Uterus (tissue), 4 donors: Measurements from ENCODE around the gene TFAP2B. TPM values are rescaled to one million over a fixed set of nuclear protein-coding genes. Genes with fewer than 3 reads are reported as not detected.

Experiments used
- DNase-seq, 2 donors: peaks; one replicate each; pipeline ENCODE4 v3.0.0-alpha.2; 2019 to 2020
- H3K27ac ChIP-seq, 2 donors: fragments of 200-600 bp; sonication (generic); 1 replicate in 1 of 2; 2 replicates in 1 of 2; pipeline ENCODE4 v1.5.1; 2016 to 2018
- H3K27me3 ChIP-seq, 2 donors: fragments of 200-600 bp; sonication (generic); one replicate each; pipeline ENCODE4 v1.5.1; 2018 to 2019; ENCODE audit warnings: control low read depth in 1 of 2
- H3K36me3 ChIP-seq, 2 donors: fragments of 200-600 bp; sonication (generic); one replicate each; pipeline ENCODE4 v1.5.1; 2019; ENCODE audit warnings: control low read depth in 1 of 2
- H3K4me1 ChIP-seq, 2 donors: fragments of 200-600 bp; sonication (generic); one replicate each; pipeline ENCODE4 v1.5.1; 2018 to 2019; ENCODE audit warnings: control low read depth in 1 of 2
- H3K4me3 ChIP-seq, 2 donors: fragments of 200-600 bp; sonication (generic); 1 replicate in 1 of 2; 2 replicates in 1 of 2; pipeline ENCODE4 v1.5.1; 2018 to 2019; ENCODE audit warnings: mild to moderate bottlenecking in 1 of 2
- H3K9me3 ChIP-seq, 2 donors: fragments of 200-600 bp; sonication (generic); one replicate each; pipeline ENCODE4 v1.5.1; 2019; ENCODE audit warnings: control low read depth in 1 of 2
- POLR2A ChIP-seq, 2 donors: fragments of 450-650 bp; IDR thresholded peaks; one replicate each; pipeline ENCODE4 v1.6.1; 2016; ENCODE audit warnings: antibody characterized with exemption in 2 of 2, mild to moderate bottlenecking in 1 of 2, moderate library complexity in 1 of 2
- intact Hi-C: fragments of 100-400 bp; cut with DNase I; formaldehyde crosslinking; loops from one replicate; pipeline ENCODE4 v1.15.1; 2023; ENCODE audit warnings: low total_unique reads
- total RNA-seq, 4 donors: library from RNA; depleted of rRNA in 3 of 4; stranded (reverse); fragments of >200 nt in 3 of 4; gene quantifications; one replicate each; pipeline versions ENCODE4 v1.1.0 to v1.2.4, GENCODE V29; 2014 to 2023
- TF ChIP-seq, protein P1 (sequence below), 4 experiments: fragments of 200-600 bp in 2 of 4; fragments of 450-650 bp in 2 of 4; sonication (generic) in 2 of 4; IDR thresholded peaks; one replicate each; pipeline ENCODE4 v1.5.1; 2016 to 2019; ENCODE audit warnings: antibody characterized with exemption in 4 of 4, mild to moderate bottlenecking in 2 of 4, moderate library complexity in 1 of 4
- donor health status: DM: yes; HTN: yes; CAD: no.

Gene TFAP2B
- total RNA-seq, 4 donors from 2014 or later: 0.41 TPM; not detected in 3

DNA sequence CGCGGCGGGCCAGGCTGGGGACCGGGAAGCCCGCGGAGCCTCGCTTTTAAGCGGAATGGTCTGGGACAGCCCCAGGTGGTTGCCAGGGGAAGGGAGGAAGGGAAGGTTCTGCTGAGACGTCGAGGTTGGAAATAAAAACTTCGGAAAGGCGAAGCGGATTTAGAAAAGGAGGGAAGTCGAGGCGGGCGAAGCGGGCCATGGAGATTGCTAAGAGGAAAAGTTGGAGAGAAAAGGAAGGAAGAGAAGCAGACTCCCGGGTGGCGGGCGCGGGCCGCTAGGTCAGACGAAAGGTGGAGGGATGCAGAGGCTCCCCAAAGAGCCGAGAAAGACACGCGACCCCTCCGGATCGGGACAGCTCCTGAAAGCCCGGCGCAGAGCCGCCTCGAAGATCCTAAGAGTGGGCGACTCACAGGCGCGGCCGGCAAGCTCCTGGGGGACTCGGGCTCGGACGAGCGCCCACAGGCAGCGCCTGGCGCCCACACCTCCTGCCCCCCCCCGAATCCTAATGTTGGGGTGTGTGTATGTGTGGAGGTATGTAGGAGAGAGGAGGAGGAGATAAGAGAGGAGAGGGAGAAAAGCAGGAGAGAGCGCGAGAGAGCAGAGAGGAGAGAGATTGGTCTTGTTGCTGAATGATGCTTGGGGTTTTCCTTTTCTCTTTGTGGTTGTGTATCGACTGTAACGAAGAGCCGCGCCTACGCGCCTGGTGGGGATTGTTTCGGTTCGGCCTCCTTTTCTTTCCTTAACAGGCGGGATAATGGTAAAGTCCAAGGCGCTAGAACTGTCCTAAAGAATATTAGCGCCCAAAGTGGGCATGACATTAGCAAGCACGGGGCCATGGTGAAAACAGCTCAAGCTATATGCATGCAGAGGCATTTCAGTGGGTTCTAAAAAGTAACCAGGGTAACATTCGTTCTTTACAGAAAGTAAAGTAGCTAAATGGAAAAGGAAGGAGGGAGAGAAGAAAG, 1.5 kb downstream of the TFAP2B start:
- intact Hi-C loops: no loop called here
- peaks cover 0 to 80% of the 10 kb centered on the region in 2 donors for H3K27me3 ChIP-seq
- no peak overlapping the region for H3K4me3 ChIP-seq
- no peak overlapping the region for H3K27ac ChIP-seq
- no peaks in the 10 kb centered on the region for H3K36me3 ChIP-seq
- H3K4me1 ChIP-seq: peaks cover 0 to 7% of the 10 kb centered on the region in 2 donors
- no peak for DNase-seq
- H3K9me3 ChIP-seq: no peaks in the 10 kb centered on the region
- TF ChIP-seq POLR2A (IDR thresholded peaks at IDR 0.05): no peak
- TF ChIP-seq, protein P1, sequence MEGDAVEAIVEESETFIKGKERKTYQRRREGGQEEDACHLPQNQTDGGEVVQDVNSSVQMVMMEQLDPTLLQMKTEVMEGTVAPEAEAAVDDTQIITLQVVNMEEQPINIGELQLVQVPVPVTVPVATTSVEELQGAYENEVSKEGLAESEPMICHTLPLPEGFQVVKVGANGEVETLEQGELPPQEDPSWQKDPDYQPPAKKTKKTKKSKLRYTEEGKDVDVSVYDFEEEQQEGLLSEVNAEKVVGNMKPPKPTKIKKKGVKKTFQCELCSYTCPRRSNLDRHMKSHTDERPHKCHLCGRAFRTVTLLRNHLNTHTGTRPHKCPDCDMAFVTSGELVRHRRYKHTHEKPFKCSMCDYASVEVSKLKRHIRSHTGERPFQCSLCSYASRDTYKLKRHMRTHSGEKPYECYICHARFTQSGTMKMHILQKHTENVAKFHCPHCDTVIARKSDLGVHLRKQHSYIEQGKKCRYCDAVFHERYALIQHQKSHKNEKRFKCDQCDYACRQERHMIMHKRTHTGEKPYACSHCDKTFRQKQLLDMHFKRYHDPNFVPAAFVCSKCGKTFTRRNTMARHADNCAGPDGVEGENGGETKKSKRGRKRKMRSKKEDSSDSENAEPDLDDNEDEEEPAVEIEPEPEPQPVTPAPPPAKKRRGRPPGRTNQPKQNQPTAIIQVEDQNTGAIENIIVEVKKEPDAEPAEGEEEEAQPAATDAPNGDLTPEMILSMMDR (IDR thresholded peaks at IDR 0.05): no peak

DNA sequence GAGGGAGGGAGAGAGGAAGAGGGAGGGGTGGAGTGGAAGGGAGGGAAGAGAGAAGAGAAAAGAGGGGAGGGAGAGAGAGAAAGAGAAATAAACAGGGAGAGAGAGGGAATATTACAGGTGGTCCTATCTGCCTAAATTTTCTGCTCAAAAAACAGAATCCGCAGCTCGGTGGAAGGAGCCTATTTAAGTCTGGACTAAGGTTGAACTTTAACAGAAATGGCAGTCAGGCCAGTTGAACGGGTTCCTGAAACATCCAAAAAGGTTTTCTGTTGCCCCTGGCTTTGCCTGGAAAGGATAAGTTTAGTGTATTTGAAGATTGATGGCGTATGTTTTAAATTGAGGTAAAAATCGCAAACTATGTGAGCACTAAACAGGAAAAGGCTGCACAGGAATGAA, 2.2 kb downstream of the TFAP2B start:
- H3K4me1 ChIP-seq: peaks cover 0 to 7% of the 10 kb centered on the region in 2 donors
- H3K9me3 ChIP-seq: no peaks in the 10 kb centered on the region
- H3K27ac ChIP-seq: no peak overlapping the region
- no peaks in the 10 kb centered on the region for H3K36me3 ChIP-seq
- H3K27me3 ChIP-seq: peaks cover 4 to 87% of the 10 kb centered on the region in 2 donors
- DNase-seq: no peak
- H3K4me3 ChIP-seq: no peak overlapping the region
- intact Hi-C loops: no loop called here
- TF ChIP-seq POLR2A (IDR thresholded peaks at IDR 0.05): no peak
- TF ChIP-seq, protein P1 (IDR thresholded peaks at IDR 0.05): no peak

DNA sequence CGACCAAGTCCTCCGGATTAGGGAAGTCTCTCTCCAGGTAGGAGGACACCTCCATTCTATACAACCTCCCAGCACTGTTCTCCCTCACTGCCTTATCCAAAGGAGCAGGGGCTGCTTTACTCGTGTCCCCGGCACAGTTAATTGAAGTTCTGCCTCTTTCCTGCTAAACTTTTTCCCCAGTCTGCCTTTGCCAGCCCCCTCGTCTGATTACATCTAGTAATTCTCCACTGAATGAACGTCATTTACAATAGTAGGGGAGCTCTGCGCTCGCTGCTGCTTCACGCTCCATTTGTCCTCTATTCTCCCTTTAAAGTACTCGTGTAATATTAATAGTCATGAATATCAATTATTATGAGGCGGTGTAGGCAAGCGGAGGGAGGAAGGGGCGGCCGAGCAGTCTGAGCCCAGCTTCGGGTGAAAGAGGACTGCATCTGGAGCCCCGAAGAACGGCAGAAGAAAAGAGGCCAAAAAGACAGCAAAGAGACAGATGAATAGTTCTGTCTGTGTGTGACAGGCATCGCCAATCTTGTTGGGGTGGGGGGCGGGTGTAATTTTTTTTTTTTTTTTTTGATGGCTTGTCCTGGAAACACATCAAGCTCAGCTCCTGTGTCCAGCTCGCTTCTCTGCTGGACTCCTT, 2.9 kb downstream of the TFAP2B start:
- TF ChIP-seq, protein P1 (IDR thresholded peaks at IDR 0.05): no peak
- Histone ChIP-seq H3K27ac (no peak overlapping the region), H3K9me3 (no peaks in the 10 kb centered on the region), H3K4me1 (peaks cover 0 to 7% of the 10 kb centered on the region in 2 donors), H3K27me3 (peaks cover 4 to 90% of the 10 kb centered on the region in 2 donors), H3K36me3 (no peaks in the 10 kb centered on the region), H3K4me3 (no peak overlapping the region)
- intact Hi-C loops: no loop called here
- DNase-seq: no peak

DNA sequence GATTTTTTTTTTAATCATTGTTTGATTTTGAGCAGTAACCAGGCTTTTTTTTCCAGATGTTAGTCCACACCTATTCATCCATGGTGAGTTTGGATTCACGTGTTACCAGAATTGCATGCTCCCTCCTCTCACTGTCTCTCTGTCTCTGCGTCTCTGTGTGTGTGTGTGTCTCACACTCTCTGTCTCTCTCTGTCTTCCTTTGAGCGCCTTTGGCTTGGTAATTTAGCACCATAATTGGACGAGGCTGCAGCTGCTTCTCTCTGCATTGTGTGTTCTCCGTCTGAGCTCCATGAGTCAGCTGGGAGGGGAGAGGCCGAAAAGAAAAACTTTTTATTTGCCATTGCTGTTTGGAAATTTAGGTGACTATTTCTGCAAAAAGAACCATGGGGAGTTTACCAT, 3.4 kb downstream of the TFAP2B start:
- H3K9me3 ChIP-seq: no peaks in the 10 kb centered on the region
- TF ChIP-seq POLR2A (IDR thresholded peaks at IDR 0.05): no peak
- TF ChIP-seq, protein P1 (IDR thresholded peaks at IDR 0.05): no peak
- no peak overlapping the region for H3K4me3 ChIP-seq
- H3K36me3 ChIP-seq: no peaks in the 10 kb centered on the region
- H3K27ac ChIP-seq: no peak overlapping the region
- DNase-seq: no peak
- intact Hi-C loops: no loop called here
- H3K27me3 ChIP-seq: peaks cover 4 to 92% of the 10 kb centered on the region in 2 donors
- peaks cover 0 to 7% of the 10 kb centered on the region in 2 donors for H3K4me1 ChIP-seq
